ENCODE measurements around the gene ANO2.

DNA sequence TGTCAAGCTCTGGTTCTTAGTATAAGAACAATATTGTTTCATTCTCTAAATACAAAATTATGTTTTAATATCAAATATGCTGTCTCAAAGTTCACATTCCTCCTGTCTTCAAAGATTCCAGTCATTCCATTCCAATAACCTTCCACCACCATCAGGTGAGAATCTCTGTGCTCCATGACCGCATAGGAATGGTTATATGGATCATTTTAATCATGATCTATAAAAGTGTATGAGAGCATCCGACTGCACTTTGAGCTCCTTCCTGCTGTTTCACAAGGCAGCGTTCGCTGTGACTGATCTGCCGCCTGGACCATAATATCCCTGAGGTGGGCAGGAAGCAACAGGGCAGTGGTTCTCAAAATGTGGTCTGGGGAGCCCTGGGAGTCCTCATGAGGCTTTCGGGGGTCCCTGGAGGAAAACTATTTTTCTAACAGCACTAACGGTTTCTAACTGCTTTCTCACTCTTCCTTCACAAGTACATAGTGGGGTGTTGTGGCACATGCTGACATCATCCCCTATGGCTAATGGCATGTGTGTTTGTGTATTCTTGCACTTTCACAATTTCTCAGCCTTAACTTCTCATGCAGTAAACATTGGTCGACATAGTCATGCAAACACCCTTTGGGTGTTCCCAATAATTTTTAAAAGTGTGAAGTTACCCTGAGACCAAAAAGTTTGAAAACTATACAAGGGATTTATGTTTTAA lies 137.4 kb downstream of the ANO2 start:
- TF ChIP-seq, protein P1, sequence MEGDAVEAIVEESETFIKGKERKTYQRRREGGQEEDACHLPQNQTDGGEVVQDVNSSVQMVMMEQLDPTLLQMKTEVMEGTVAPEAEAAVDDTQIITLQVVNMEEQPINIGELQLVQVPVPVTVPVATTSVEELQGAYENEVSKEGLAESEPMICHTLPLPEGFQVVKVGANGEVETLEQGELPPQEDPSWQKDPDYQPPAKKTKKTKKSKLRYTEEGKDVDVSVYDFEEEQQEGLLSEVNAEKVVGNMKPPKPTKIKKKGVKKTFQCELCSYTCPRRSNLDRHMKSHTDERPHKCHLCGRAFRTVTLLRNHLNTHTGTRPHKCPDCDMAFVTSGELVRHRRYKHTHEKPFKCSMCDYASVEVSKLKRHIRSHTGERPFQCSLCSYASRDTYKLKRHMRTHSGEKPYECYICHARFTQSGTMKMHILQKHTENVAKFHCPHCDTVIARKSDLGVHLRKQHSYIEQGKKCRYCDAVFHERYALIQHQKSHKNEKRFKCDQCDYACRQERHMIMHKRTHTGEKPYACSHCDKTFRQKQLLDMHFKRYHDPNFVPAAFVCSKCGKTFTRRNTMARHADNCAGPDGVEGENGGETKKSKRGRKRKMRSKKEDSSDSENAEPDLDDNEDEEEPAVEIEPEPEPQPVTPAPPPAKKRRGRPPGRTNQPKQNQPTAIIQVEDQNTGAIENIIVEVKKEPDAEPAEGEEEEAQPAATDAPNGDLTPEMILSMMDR (IDR thresholded peaks at IDR 0.05; ENCODE audit: low read depth, low read length), result no peak
- TF ChIP-seq EZH2phosphoT487 (IDR thresholded peaks at IDR 0.05; ENCODE audit: low read depth), result no peak
